G401.6 (cell line): ENCODE measurements around the gene COPG2.

Experiments used
- FAIRE-seq: peaks from 2 replicates; lab custom pipeline; 2012; peaks lifted over from hg19 to GRCh38; lab: Jason Lieb, UNC

COPG2 gene

DNA sequence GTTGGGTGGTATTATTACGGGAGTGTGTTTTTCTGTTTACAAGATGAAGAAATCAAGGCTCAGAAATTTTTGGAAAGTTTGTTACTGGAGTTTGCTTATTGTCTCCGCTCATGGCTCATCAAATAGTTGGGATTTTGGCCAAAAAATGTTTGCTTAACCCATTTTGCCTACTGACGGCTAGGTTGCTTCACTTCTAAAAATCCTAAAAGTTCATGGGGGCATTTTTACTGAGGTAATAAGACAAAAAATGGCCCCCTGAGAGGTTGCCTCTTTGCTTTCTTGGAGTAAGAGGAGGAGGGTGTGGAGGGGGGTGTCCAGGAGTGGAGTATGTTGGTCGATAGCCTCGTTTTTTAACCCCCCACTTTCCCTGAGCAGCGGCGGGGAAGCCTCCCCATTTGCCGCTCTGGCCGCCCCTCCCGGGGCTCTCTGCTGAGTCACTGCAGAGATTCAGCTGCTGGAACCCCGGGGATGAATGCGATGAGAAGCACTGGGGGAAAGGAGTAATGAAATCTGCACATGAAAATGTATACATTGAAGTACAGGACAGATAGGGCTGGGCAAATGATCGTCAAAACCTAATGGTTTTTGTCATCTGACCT lies 175.2 kb downstream of the COPG2 start:
- no peak for FAIRE-seq

DNA sequence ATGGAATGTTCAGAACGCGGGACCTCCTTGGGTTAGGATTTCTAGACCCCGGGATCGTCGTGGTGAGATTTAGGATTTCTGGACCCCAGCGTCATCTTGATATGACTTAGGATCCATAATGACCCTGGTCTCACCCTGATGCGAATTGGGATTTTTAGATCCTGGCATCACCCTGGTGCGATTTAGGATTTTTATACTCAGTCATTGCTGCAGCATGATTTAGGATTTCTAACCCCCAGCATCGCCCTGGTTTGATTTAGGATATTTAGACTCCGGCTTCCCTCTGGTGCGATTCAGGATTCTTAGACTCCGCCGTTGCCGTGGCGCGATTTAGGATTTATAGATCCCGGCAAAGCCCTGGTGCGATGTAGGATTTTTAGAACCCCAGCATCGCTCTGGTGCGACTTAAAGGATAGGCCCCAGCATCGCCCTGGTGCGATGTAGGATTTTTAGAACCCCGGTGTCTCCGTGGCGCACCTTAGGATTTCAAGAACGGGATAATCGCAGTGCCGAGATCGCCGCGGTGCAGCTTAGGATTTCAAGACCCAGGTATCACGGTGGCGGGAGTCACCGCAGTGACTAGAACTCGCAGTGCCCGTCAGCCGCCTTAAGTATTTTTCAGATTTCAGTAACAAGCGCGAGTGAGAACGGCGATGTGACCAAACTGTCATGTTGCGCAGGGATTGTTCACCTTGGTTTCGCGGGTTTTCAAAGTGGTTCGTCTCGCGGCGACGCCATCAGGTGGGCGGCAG lies 175.8 kb downstream of the COPG2 start:
- FAIRE-seq: no peak

- FAIRE-seq: no peak
Measured at GRCh38 chr7:130491841-130492522, 176.6 kb downstream of the COPG2 start, which contains the start of gene MEST. Gene MEST, plus strand, starts transcription at chr7:130492085. Its CDS starts 229 bp downstream, at chr7:130492314.

DNA sequence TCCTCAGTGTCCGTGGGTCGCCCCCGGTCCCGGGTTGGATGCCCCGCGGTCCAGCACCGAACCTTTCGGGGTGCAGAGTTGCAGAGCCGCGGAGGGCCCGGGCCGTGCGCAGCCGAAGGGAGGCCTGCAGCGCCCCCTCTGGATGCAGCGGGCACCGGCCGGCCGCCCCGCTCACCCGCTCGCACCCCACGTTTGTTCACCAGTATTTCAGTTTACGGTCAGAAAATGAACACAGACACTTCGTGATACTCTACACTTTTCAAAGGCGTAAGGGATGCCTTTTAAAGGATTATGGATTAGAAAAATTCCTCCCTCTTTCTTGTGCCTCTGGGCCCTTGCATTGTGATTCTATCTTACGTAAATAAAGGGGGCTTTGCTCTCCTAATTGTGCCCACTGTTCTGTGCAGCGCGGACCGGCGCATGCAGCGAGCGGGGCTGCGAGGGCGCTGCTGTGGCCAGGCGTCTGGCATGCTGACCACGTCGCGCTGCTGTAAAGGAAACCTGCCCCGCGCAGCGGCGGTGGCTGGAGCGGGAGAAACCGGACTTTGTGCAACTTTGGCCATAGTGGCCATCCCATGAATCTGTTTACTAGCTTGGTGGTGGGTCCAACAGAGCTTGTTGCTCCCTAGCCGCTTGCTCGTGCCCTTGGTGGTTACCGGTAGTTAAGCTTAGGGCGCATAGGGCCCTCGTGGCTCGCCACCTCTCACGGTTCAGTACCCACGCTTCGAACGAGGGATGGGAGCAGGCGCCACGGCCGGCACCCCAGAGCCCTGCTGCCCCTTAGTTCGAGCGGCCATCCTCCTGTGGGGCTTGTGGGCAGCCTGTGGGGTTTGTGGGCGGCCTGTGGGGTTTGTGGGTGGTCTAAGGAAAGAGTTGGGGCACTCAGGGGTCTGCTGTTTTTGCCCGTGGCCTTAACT lies 177.4 kb downstream of the COPG2 start:
- no peak for FAIRE-seq

DNA sequence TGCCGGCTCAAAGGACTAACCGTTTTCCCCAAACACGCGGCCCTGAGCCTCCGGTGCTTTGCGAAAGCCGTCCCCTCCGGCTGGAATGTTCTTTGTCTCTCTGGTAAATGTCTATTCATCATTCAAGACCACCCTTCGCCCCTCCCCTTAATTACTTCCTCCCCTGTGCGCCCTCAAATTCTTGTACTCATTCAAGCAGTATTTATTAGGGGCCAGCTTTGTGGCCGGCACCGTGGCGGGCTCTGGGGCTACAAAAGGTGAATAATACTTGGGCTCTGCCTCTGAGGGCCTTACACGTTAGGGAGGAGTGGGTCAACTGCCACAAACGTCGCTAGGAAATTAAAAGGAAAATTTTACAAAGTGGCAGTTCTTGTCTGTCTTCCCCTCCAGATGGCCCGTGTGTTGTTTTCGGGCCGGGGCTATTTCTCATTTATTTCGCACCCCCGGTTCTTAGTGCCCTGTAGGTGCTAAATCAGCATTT lies 178.2 kb downstream of the COPG2 start:
- no peak for FAIRE-seq

- no peak for FAIRE-seq
Measured at GRCh38 chr7:130489140-130489983, 179.2 kb downstream of the COPG2 start.

DNA sequence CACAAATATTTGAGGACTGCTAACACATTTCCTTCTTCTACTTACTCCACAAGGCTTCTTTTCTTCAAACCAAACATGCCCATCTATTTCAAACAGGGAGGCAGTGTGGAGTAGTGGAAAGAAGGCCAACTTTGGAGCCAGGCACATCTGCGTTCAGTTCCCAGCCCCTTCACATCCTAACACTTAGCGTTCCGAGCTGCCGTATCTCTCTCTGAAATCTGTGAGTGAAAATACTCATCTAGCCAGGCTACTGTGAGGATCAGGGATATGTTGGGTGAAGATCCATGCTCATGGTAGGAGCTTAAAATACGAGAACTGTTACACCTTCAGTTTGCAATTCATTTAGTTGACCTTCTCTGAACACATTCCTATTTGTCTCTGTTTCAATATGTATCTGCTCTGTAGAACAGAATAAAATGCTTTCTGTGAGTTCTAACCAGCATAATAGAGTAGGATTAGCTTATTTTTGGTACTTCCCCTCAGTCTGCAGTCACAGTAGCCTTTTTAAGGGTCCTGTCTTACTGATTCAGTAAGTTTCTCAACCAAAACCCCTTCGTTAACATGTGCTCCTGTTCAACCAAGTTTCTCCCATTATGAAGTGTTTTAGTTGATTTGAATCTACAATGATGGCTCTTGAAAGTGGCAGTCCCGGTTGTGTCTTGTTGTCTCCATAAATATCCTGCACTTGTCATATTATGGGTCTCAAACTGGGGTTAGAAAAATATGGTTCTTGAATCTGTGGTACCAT lies 180.0 kb downstream of the COPG2 start:
- FAIRE-seq: no peak

DNA sequence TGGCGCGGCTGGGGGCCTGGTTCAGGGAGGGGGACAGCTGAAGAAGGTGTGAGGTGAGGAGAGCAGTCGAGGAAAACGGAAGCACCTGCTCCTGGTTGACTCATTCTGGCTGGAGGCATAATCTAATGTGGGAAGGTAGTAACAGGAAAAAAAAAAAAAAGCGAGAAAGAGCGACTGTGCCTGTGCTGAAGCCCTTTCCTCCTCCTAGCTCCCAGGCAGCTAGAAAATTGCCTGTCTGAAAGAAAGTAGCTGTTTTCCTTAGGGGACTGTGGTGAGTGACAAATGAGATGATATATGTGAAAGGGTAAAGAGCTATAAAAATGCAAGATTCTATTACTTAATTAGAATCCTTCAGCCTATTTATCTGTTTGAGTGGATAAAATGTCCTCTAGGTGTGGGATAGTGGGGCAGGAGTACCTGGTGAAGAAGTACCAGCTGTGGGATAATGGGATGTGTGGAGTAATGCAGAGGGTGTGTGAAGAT lies 181.6 kb downstream of the COPG2 start:
- FAIRE-seq: no peak

- FAIRE-seq: no peak
Measured at GRCh38 chr7:130486114-130486953, 182.2 kb downstream of the COPG2 start.

- no peak for FAIRE-seq
Measured at GRCh38 chr7:130485734-130486113, 182.8 kb downstream of the COPG2 start.

DNA sequence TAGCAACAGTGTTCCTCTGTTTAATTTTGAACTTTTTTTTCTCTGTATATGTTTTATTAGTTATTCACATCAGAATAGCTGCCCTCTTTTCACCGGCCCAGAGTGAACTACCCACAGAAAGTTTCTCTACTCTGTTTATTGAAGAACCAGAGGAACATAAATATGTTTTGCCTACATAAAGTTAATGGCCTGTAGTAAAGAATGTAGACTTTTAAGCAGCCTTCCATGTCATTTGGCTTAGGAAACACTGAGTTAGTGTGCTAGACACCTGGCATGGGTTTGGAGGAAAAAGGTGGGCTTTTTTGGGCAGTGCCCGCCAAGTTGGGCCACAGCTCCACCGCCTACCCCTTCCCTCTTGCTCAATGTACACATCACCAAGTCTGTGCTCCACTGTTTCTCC lies 185.5 kb downstream of the COPG2 start:
- FAIRE-seq: no peak

DNA sequence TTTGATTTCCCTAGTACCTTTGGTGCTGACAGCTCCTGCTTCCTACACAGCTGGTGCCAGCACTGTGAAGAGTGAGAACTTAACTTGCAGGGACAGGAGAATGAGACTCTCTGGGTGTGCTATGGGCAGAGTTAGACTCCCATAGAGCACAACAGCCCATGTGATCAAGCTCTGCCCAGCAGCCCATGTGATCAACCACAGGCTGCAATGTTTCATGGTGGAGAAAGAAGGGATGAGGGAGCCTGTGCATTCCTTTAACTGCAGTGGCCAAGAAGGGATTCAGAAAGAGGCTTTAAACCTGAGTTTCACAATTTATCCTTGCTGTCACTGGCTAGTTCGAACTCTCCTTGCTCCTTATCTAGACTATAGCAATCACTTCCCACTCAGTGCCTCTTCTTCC lies 186.7 kb downstream of the COPG2 start:
- FAIRE-seq: no peak

- peak; percentile 50 for FAIRE-seq
Measured at GRCh38 chr7:130479716-130480400, 188.7 kb downstream of the COPG2 start.

- FAIRE-seq: no peak
Measured at GRCh38 chr7:130478991-130479390, 189.6 kb downstream of the COPG2 start.

- no peak for FAIRE-seq
Measured at GRCh38 chr7:130476297-130477150, 192.0 kb downstream of the COPG2 start.

DNA sequence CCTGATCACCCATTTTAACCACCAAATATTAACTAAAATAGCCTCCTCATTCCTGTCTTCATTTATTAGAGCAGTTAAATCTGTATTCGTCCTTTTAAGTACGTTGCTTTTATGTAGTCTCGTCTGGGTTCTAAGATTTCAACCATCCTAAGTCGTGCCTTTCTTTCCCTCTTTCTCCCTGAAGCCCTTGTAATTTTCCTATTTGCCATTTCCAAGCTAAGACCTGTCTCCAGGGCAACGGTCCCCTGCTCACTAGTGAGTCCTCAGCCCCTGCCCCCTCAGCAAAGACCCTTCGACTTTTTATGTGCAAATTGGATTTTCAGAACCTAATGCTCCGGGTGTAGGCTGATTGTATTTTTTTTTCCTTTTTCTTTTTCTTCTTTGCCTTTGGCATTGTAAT lies 192.8 kb downstream of the COPG2 start:
- FAIRE-seq: no peak

- no peak for FAIRE-seq
Measured at GRCh38 chr7:130473876-130474275, 194.7 kb downstream of the COPG2 start.

- no peak for FAIRE-seq
Measured at GRCh38 chr7:130473289-130473688, 195.3 kb downstream of the COPG2 start.
